ENCODE data around the gene PLCL2. TPM values are rescaled to one million over a fixed set of nuclear protein-coding genes. Genes with fewer than 3 reads are reported as not detected.

Gene PLCL2
- total and polyA plus RNA-seq, 12 donors, result 4.5 to 44.0 (median 27.1) TPM

GRCh38 chr3:17047894-17048293 lies 163.1 kb downstream of the PLCL2 start:
- H3K27ac ChIP-seq, result no peak overlapping the region
- no peak for TF ChIP-seq POLR2A (IDR thresholded peaks at IDR 0.05)
- no peak for TF ChIP-seq CTCF (IDR thresholded peaks at IDR 0.05)
- intact Hi-C loops (cut with DNase I), result no loop called here
- no peaks in the 10 kb centered on the region for H3K9me3 ChIP-seq (replicated peaks in 1 of 3)
- 75 to 94% (median 86%) methylated on average over 3 of the region's 3 CpGs for WGBS, 4 donors
- peaks cover 0 to 13% of the 10 kb centered on the region in 2 donors for H3K4me1 ChIP-seq (replicated peaks in 1 of 2)
- DNase-seq, result no peak
- H3K36me3 ChIP-seq (replicated peaks in 1 of 2), result no peaks in the 10 kb centered on the region
- H3K27me3 ChIP-seq, result no peaks in the 10 kb centered on the region
- no peak overlapping the region for H3K4me3 ChIP-seq

GRCh38 chr3:17050071-17050470 lies 165.3 kb downstream of the PLCL2 start:
- Histone ChIP-seq H3K36me3 (replicated peaks in 1 of 2) (no peaks in the 10 kb centered on the region), H3K4me3 (no peak overlapping the region), H3K4me1 (replicated peaks in 1 of 2) (peaks cover 0 to 6% of the 10 kb centered on the region in 2 donors), H3K9me3 (replicated peaks in 1 of 3) (peaks cover 0 to 6% (median 0%) of the 10 kb centered on the region in 3 donors), H3K27ac (no peak overlapping the region), H3K27me3 (no peaks in the 10 kb centered on the region)
- DNase-seq, result no peak
- intact Hi-C loops (cut with DNase I), result no loop called here
- TF ChIP-seq CTCF (IDR thresholded peaks at IDR 0.05), result no peak
- TF ChIP-seq POLR2A (IDR thresholded peaks at IDR 0.05), result no peak
- 90 to 92% (median 91%) methylated on average over 4 of the region's 4 CpGs for WGBS, 4 donors

GRCh38 chr3:17050506-17050905 lies 165.8 kb downstream of the PLCL2 start:
- intact Hi-C loops (cut with DNase I), result no loop called here
- DNase-seq, result no peak
- H3K4me1 ChIP-seq (replicated peaks in 1 of 2), result peaks cover 0 to 1% of the 10 kb centered on the region in 2 donors
- peaks cover 0 to 6% (median 0%) of the 10 kb centered on the region in 3 donors for H3K9me3 ChIP-seq (replicated peaks in 1 of 3)
- no peak overlapping the region for H3K27ac ChIP-seq
- WGBS, 4 donors, result 77 to 98% (median 87%) methylated on average over 2 of the region's 2 CpGs
- no peaks in the 10 kb centered on the region for H3K36me3 ChIP-seq (replicated peaks in 1 of 2)
- H3K27me3 ChIP-seq, result no peaks in the 10 kb centered on the region
- no peak overlapping the region for H3K4me3 ChIP-seq
- no peak for TF ChIP-seq POLR2A (IDR thresholded peaks at IDR 0.05)
- no peak for TF ChIP-seq CTCF (IDR thresholded peaks at IDR 0.05)

- Histone ChIP-seq H3K9me3 (replicated peaks in 1 of 3) (peaks cover 0 to 6% (median 0%) of the 10 kb centered on the region in 3 donors), H3K27ac (no peak overlapping the region), H3K36me3 (replicated peaks in 1 of 2) (no peaks in the 10 kb centered on the region), H3K27me3 (no peaks in the 10 kb centered on the region), H3K4me3 (no peak overlapping the region), H3K4me1 (replicated peaks in 1 of 2) (no peaks in the 10 kb centered on the region)
- intact Hi-C loops (cut with DNase I), result no loop called here
- no peak for DNase-seq
- TF ChIP-seq CTCF (IDR thresholded peaks at IDR 0.05), result no peak
- TF ChIP-seq POLR2A (IDR thresholded peaks at IDR 0.05), result no peak
These were observed 167.6 kb downstream of the PLCL2 start for GRCh38 chr3:17052363-17052762.
